GM11168 (cell line): ENCODE measurements around the gene CAV1.

ENCODE experiments used
- in situ Hi-C: fragments of 300-500 bp; cut with MboI; formaldehyde crosslinking; loops from one replicate; pipeline ENCODE4 v1.12.0; 2022; ENCODE audit warnings: low sequenced_read_pairs; ENCODE audit not compliant: unreplicated experiment

Gene CAV1

DNA sequence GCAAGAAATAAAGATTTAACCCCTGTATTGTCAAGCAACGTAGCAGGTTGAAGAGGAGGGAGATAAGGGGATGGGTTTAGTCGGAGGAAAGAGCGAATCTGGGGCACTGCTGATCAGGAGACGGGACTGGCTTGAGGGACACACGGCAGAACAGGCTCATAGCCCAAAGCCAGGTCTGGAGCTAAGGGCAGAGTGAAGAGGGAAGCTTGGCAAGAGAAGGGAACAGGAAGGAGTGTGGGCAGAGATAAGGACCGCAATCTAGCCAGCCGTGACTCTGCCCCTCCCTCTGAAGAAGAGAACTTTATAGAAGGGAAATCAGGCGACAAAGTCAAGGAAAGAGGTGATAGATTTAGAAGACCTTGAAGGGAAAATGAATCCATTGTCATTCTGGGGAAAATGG is 67.6 kb downstream of the CAV1 start:
- in situ Hi-C loops, result loop anchor here (10.0 to 25.0 kb wide), 4 partner anchors 192 to 430 kb away; no protein-coding TSS in a partner anchor

DNA sequence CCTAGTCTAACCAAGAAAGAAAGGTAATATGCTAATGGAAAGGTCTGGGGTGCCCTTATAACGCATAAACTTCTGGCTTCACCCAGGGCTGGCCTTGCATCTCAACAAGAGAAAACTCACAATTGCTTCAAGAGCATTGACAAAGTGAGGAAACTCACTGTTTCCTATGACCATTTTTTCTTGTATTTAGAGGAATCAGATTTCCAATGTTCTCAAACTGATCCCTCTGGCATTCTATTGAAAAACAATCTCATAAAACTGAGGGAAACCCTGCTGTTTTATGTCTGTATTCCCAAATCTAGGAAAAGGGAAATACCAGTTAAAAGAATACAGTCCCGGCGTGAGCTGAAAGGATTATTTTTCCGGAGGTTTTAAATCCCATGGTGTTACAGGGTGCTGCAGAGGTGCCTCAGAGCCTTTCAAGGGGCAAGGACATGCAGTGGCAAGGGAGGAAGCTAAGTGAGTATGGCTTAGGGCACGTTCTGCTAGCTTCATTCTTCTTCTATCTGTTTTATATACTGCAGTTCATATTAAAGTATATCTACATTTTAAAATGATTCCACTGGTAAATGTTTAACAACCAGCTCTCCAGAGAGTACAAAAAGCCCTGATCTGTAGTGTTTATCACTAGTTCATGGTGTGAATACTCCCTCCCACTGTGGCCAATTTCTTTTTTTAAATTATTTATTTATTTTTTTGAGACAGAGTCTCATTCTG is 68.7 kb downstream of the CAV1 start:
- in situ Hi-C loops, result loop anchor here (10.0 to 25.0 kb wide), 4 partner anchors 191 to 431 kb away; no protein-coding TSS in a partner anchor

DNA sequence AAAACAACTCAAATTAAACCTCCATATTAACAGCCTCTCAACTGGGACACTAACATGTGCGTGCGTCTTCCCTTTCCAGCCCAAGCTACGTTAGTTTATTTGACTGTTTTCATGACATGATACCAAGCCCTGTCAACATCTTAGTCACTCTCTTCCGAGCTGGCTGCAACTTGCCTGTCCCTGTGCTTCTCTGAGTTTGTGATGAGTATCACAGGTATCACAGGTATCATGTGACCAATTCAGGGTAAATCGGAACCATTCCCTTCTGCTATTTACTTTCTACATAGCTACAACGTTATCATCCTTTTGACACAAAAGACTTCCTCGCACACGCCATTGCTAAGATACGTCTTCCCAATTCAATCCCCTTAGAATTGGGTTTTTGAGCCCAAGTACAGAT is 70.2 kb downstream of the CAV1 start:
- in situ Hi-C loops, result loop anchor here (10.0 to 25.0 kb wide), 4 partner anchors 190 to 433 kb away; no protein-coding TSS in a partner anchor

DNA sequence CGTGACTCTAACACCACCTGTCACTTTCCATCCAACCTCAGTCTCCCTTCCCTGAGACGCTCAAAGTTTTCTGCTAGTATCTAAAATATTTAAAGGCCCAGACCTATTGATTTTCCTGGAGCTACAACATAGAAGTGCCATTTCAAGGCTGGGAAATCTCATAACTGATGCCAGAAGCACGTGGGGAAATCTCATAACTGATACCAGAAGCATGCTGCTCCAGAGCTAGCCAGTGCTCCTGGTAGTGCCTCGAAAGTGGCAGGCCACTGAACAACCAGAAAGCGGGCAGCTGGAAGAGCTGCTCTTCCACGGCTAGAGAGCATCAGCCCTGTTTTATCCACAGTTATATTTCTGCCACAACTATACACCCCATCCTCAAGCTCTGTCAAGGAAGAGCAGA is 72.5 kb downstream of the CAV1 start:
- in situ Hi-C loops, result loop anchor here (10.0 to 25.0 kb wide), 4 partner anchors 187 to 435 kb away; no protein-coding TSS in a partner anchor

DNA sequence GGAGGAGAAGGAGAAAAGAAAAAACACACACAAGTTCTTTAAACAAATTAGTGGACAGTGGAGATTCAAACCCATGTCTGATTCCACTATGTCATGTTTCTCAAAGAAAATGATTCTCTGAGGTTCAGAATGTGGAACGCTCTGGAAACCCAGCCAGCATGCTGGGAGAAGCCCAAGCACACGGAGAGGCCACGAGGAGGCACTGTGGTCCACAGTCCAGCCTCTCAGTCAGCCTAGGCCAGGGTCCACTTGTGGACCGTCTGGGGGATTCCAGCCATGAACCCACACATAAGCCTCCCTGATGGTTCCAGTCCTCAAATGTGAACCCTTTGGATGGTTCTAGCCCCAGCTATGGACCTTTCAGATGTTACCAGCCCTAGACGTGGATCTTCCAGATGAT is 73.4 kb downstream of the CAV1 start:
- in situ Hi-C loops, result loop anchor here (10.0 to 25.0 kb wide), 4 partner anchors 187 to 436 kb away; no protein-coding TSS in a partner anchor

DNA sequence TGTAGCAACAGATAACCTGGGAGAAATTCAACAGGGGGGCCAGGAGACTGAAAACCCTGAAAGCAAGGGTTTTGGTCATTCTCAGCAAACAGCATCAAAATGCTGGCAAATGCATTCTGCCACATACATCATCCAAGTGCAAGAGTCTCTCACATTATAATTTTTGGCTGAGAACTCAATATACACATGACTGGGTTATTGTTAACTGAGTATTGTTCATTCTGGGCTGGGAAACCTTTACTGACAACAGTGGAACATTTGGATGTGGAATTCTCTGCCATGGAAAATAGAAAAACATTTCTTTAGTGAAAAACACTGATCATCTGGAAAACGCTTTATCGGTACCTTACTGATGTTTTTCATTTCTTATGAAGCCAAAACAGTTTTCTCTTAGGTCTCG is 74.0 kb downstream of the CAV1 start:
- in situ Hi-C loops, result loop anchor here (10.0 to 25.0 kb wide), 4 partner anchors 186 to 437 kb away; no protein-coding TSS in a partner anchor

DNA sequence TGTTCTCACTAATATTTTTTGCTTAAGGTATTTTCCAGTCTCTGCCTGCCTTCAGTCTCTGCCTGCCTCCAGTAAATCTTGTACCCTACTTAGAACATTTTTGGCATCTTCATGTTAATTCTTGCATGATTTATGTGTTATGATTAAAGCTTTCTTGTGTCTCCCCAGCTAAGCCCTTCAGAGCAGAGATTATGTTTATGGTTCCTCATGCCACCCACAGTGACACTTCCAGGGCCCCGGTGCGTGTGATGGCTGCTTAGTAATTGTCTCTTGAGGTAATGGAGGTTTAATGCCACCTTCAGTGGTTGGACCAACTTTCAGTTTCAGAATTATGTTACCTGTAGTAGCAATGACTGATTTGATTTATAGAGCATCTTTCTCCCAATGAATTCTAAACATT is 76.6 kb downstream of the CAV1 start:
- in situ Hi-C loops, result no loop called here

GRCh38 chr7:116607299-116607698 is 82.5 kb downstream of the CAV1 start:
- in situ Hi-C loops, result no loop called here

DNA sequence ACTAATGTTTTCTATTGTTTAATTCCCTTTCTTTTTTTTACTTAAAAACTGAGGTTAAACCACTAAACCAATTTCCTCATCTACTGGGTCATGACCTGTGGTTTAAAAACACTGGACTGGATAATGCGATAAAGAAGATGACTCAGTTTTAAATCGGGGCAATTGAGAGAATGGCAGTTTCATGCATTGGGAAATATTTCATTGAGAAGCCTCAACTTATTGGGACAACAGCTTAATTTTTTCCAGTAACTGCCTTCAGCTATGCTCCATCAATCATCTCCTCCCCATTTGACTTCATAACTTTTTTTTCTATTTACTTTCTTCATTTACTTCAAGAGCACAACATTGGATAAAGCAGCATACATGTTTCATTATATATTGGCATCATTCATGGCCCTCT is 85.4 kb downstream of the CAV1 start:
- in situ Hi-C loops, result no loop called here

DNA sequence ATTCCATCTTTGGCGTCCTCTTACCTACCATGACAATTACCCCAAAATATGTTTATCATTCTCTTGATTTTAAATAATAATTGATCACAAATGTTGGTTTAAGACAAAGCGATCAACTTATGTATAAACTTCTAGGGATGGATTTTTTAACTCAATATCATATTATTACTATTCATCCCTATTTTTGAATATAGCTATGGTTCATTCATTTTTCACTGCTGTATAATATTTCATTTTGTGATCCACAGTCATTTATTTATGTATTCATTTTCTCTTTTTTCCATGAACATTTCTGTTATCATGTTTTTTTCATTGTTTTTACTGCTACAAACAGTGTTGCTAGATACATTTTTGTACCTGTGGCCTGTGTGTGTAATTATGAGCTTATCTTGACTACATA is 85.9 kb downstream of the CAV1 start:
- in situ Hi-C loops, result no loop called here
